Measurements from ENCODE around the gene UBE2N. TPM values are rescaled to one million over a fixed set of nuclear protein-coding genes. Genes with fewer than 3 reads are reported as not detected.

The UBE2N gene
- total and polyA plus RNA-seq, 10 of the 15 experiments (the other 5 are each of a cell fraction or from before 2014, with no cell fraction given), result 243 to 945 (median 443) TPM

- DNase-seq (ENCODE audit: low read depth, low spot score), result no peak
- H3K9ac ChIP-seq (ENCODE audit: control insufficient read depth, insufficient read depth, low read length), result no peak overlapping the region
- FAIRE-seq, result no peak
- no peaks in the 10 kb centered on the region for H3K9me3 ChIP-seq (replicated peaks; ENCODE audit: control insufficient read depth, insufficient read depth, low read length)
- H3K4me2 ChIP-seq (ENCODE audit: control insufficient read depth, insufficient read depth), result no peak overlapping the region
- BruUV-seq (replicated peaks), result no TSS peak
- no peaks in the 10 kb centered on the region for H4K20me1 ChIP-seq (ENCODE audit: control insufficient read depth, insufficient read depth)
- H3K27ac ChIP-seq (ENCODE audit: control insufficient read depth, insufficient read depth), result no peak overlapping the region
- H2AFZ ChIP-seq (ENCODE audit: control insufficient read depth, low read depth, low read length), result no peak overlapping the region
- RAD21 ChIA-PET (ENCODE audit: unreplicated experiment), result no interaction called here
- H3K4me1 ChIP-seq (ENCODE audit: control insufficient read depth, insufficient read depth, low read length), result no peaks in the 10 kb centered on the region
- no peak overlapping the region for H3K4me3 ChIP-seq
- in situ Hi-C loops (cut with MboI) (no loop called here), intact Hi-C loops (cut with micrococcal nuclease; ENCODE audit: unreplicated experiment) (no loop called here)
- no peaks in the 10 kb centered on the region for H3K36me3 ChIP-seq (ENCODE audit: control insufficient read depth in 2 of 2, insufficient read depth in 2 of 2, low read length in 1 of 2)
- no peaks in the 10 kb centered on the region for H3K27me3 ChIP-seq (replicated peaks in 1 of 2; ENCODE audit: control insufficient read depth in 2 of 2, insufficient read depth in 2 of 2, low read length in 1 of 2)
- 91% methylated on average over 6 of the region's 6 CpGs for WGBS (ENCODE audit: insufficient coverage, insufficient replicate concordance, low lambda C conversion rate, missing lambda C conversion rate)
- ATAC-seq, result no peak
- H3K79me2 ChIP-seq (ENCODE audit: control insufficient read depth, insufficient read depth, low read length), result peaks cover 4% of the 10 kb centered on the region
- no peak for TF ChIP-seq RELB (IDR thresholded peaks at IDR 0.05; ENCODE audit: low read depth)
- TF ChIP-seq ATF7 (IDR thresholded peaks at IDR 0.05; ENCODE audit: low read depth), result no peak
- no peak for TF ChIP-seq IRF3 (IDR thresholded peaks at IDR 0.05)
- no peak for TF ChIP-seq NFXL1 (IDR thresholded peaks at IDR 0.05; ENCODE audit: borderline replicate concordance)
- no peak for TF ChIP-seq TCF3 (IDR thresholded peaks at IDR 0.05; ENCODE audit: borderline replicate concordance, insufficient read depth, low read depth, low read length)
- no peak for TF ChIP-seq RUNX3 (IDR thresholded peaks at IDR 0.05; ENCODE audit: low read length)
- TF ChIP-seq SPI1 (IDR thresholded peaks at IDR 0.05; ENCODE audit: borderline replicate concordance, insufficient read depth, low read depth, low read length), result no peak
- no peak for TF ChIP-seq CBFB (IDR thresholded peaks at IDR 0.05; ENCODE audit: low read depth)
- no peak for TF ChIP-seq TARDBP (IDR thresholded peaks at IDR 0.05; ENCODE audit: borderline replicate concordance)
- no peak for TF ChIP-seq BCL3 (IDR thresholded peaks at IDR 0.05; ENCODE audit: borderline replicate concordance, insufficient read depth, low read depth, low read length, poor library complexity, severe bottlenecking)
- no peak for TF ChIP-seq REST (IDR thresholded peaks at IDR 0.05; ENCODE audit: low read depth, low read length)
- TF ChIP-seq ZNF274 (IDR thresholded peaks at IDR 0.05; ENCODE audit: insufficient read depth, insufficient read length), result no peak
- no peak for TF ChIP-seq EED (IDR thresholded peaks at IDR 0.05; ENCODE audit: low read depth)
- no peak for TF ChIP-seq RAD21 (IDR thresholded peaks at IDR 0.05; ENCODE audit: insufficient read depth, low read depth, low read length)
- no peak for TF ChIP-seq EP300 (IDR thresholded peaks at IDR 0.05; ENCODE audit: borderline replicate concordance in 1 of 2, control insufficient read depth in 1 of 2, low read depth in 2 of 2, low read length in 2 of 2)
- SMC1A ChIA-PET (ENCODE audit: uncharacterized antibody, unreplicated experiment), result interaction anchor here (0.6 to 1.1 kb wide), 2 partner anchors 13 to 273 kb away, joined by 3 to 4 read pairs; no protein-coding TSS in a partner anchor
- CTCF ChIA-PET, result interaction anchor here (0.7 kb wide), 1 partner anchor 14 kb away, joined by 3 read pairs; no protein-coding TSS in a partner anchor
- POLR2A ChIA-PET, result no interaction called here
These were observed 70.8 kb downstream of the UBE2N start for GRCh38 chr12:93370947-93371346.
